Stimulated activated naive CD8-positive, alpha-beta T cell treated with anti-CD3 and anti-CD28 coated beads, Interleukin-15, Interleukin-2, amounts not matched to agents 100 ng/mL and 50 ng/mL, for 24 hours (primary cell): ENCODE measurements around the gene OR4M2.
"Not testable (repeated sequence)": the region's sequence is repeated elsewhere in the genome, so short reads cannot be mapped to it uniquely, and the experiment has no call there.

Source experiments
- H3K27ac Mint-ChIP-seq: one replicate; pipeline ENCODE4 v1.8.0; 2021; ENCODE audit warnings: mild to moderate bottlenecking, mixed read lengths
- H3K27me3 Mint-ChIP-seq: one replicate; pipeline ENCODE4 v1.8.0; 2021; ENCODE audit warnings: mixed read lengths
- H3K36me3 Mint-ChIP-seq: one replicate; pipeline ENCODE4 v1.8.0; 2021; ENCODE audit warnings: low read depth, mixed read lengths
- H3K4me1 Mint-ChIP-seq: one replicate; pipeline ENCODE4 v1.8.0; 2021; ENCODE audit warnings: low read depth, mixed read lengths
- H3K4me3 Mint-ChIP-seq: one replicate; pipeline ENCODE4 v1.8.0; 2021; ENCODE audit warnings: mild to moderate bottlenecking, mixed read lengths
- H3K9me3 Mint-ChIP-seq: one replicate; pipeline ENCODE4 v1.8.0; 2021; ENCODE audit warnings: mixed read lengths

OR4M2 gene

DNA sequence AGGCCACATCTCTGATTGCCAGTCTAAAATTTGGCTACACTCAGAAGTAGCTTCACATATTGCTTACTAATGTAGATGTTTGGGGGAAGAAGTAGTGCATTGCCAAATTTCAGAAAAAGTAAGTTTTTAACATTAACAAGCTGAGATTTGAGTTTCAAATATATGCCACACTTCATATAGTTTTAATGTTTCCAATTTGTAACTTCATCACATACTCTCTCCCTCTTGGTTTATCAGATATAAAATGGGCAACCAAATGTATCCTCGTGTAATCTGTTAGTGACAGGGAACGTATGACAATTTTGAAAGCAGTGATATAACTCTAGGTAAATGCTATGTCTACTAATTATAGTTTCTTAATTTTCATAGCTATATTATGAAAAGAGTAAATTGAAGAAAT lies at the start of gene OR4M2:
OR4M2 (plus strand) TSS at position 301 of the 400 bp plus-strand sequence; CDS start at position 399, 98 bp downstream.
- not testable (repeated sequence) for H3K9me3 Mint-ChIP-seq, H3K27ac Mint-ChIP-seq, H3K27me3 Mint-ChIP-seq, H3K4me3 Mint-ChIP-seq, H3K36me3 Mint-ChIP-seq, H3K4me1 Mint-ChIP-seq

DNA sequence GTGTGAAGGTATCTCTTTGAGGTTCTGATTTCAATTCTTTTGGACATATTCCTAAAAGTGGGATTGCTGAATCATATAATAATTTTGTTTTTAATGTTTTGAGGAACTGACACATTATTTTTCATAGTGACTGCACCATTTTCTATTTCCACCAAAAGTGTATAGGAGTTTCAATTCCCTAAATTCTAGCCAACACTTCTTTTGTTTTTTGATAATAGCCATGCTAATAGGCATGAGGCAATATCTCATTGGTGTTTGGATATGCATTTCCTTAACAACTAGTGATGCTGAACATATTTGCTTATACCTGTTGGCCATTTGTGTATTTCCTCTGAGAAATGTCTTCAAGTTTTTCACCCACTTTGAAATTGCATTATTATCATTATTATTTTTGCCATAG lies 11.1 kb upstream of the OR4M2 start:
- H3K4me3 Mint-ChIP-seq: not testable (repeated sequence)

DNA sequence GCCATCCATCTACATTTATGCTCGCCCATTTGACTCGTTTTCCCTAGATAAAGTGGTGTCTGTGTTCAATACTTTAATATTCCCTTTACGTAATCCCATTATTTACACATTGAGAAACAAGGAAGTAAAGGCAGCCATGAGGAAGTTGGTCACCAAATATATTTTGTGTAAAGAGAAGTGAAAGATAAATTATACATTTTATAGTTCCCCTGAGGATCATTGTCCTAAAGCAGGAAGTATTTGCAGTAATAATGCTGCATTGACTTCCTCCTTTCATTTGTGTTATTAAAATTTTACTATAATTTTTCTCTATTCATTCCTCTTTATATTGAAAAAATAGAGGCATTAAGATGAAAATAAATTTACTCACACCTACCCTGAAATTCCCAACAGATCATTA lies 1.1 kb downstream of the OR4M2 start:
- H3K36me3 Mint-ChIP-seq, H3K27me3 Mint-ChIP-seq, H3K4me3 Mint-ChIP-seq, H3K9me3 Mint-ChIP-seq, H3K4me1 Mint-ChIP-seq, H3K27ac Mint-ChIP-seq: not testable (repeated sequence)

More for the DNA sequence above, 11.1 kb upstream of the OR4M2 start:
- H3K36me3 Mint-ChIP-seq, H3K27ac Mint-ChIP-seq, H3K4me1 Mint-ChIP-seq, H3K9me3 Mint-ChIP-seq, H3K27me3 Mint-ChIP-seq: not testable (repeated sequence)

DNA sequence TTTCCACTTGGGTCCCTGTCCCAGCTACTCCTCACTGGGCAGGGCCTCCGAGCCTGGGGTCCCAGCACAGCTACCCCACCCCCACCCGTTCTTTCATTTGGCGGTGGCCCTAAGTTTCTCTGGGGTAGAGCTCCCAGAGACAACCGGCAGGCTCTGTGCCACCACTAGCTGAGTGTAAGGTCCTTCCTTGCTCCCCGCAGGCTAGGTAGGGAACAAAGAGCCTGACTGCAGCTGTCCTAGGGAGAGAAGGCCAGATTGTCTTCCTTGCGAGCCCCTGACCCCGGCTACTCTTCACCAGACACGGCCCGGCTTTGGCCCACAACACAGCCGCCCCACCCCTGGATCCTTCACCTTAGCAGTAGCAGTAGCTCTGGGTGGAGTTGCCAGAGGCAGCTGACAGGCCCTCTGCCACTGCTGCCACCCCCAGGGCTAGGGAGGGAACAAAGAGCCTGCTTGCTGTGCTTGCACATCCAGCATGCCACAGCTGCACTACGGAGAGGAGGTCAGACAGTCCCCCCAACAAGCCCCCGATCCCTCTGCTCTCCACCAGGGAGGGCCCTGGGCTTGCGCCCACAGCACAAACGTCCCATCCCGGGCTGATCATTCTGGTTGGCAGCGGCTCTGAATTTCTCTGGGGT lies 18.4 kb downstream of the OR4M2 start:
- H3K4me1 Mint-ChIP-seq, H3K36me3 Mint-ChIP-seq, H3K27ac Mint-ChIP-seq, H3K4me3 Mint-ChIP-seq, H3K27me3 Mint-ChIP-seq, H3K9me3 Mint-ChIP-seq: not testable (repeated sequence)

GRCh38 chr15:22099289-22099891 lies 19.1 kb downstream of the OR4M2 start:
- H3K4me3 Mint-ChIP-seq, H3K27me3 Mint-ChIP-seq, H3K27ac Mint-ChIP-seq, H3K36me3 Mint-ChIP-seq, H3K9me3 Mint-ChIP-seq, H3K4me1 Mint-ChIP-seq: not testable (repeated sequence)

GRCh38 chr15:22122033-22122432 lies 41.7 kb downstream of the OR4M2 start:
- not testable (repeated sequence) for H3K4me3 Mint-ChIP-seq, H3K36me3 Mint-ChIP-seq, H3K9me3 Mint-ChIP-seq, H3K27ac Mint-ChIP-seq, H3K27me3 Mint-ChIP-seq, H3K4me1 Mint-ChIP-seq
